NCI-H510A treated with DMSO at 0.1 percent for 48 hours (cell line): Measurements from ENCODE around the gene SASS6.

ENCODE experiments used
- DNase-seq: peaks from one replicate; lab custom pipeline; 2025; lab: John Stamatoyannopoulos, UW

The SASS6 gene

GRCh38 chr1:100132566-100133477 is at the start of gene SASS6, which contains the start of gene TRMT13:
Gene SASS6, minus strand, starts transcription at chr1:100132930. Its CDS starts 116 bp downstream, at chr1:100132814.
Gene TRMT13, plus strand, starts transcription at chr1:100133163. Its CDS starts 6 bp downstream, at chr1:100133169.
- peak; percentile 93 for DNase-seq

GRCh38 chr1:100178091-100178490 is 45.4 kb upstream of the SASS6 start, which contains the start of gene LRRC39:
Gene LRRC39, minus strand, starts transcription at chr1:100178256. Its CDS starts 9,740 bp downstream, at chr1:100168516.
- no peak for DNase-seq

GRCh38 chr1:100177295-100178041 is 44.7 kb upstream of the SASS6 start:
- DNase-seq: no peak

- DNase-seq: no peak
These were observed 35.3 kb upstream of the SASS6 start for GRCh38 chr1:100168051-100168450.

GRCh38 chr1:100164702-100165101 is 32.0 kb upstream of the SASS6 start:
- no peak for DNase-seq

- no peak for DNase-seq
These were observed 31.5 kb upstream of the SASS6 start for GRCh38 chr1:100164216-100164615.

GRCh38 chr1:100162881-100163280 is 30.2 kb upstream of the SASS6 start:
- DNase-seq: no peak

- DNase-seq: no peak
These were observed 19.5 kb upstream of the SASS6 start for GRCh38 chr1:100152271-100152670.

GRCh38 chr1:100151679-100152078 is 18.9 kb upstream of the SASS6 start:
- no peak for DNase-seq

GRCh38 chr1:100147875-100148274 is 15.1 kb upstream of the SASS6 start:
- DNase-seq: no peak

GRCh38 chr1:100146958-100147357 is 14.2 kb upstream of the SASS6 start:
- no peak for DNase-seq

- no peak for DNase-seq
These were observed 12.4 kb upstream of the SASS6 start for GRCh38 chr1:100145116-100145515.

GRCh38 chr1:100142343-100142742 is 9.6 kb upstream of the SASS6 start:
- no peak for DNase-seq

- DNase-seq: no peak
These were observed 8.5 kb upstream of the SASS6 start for GRCh38 chr1:100141192-100141591.

GRCh38 chr1:100137602-100138001 is 4.9 kb upstream of the SASS6 start:
- DNase-seq: no peak

- DNase-seq: no peak
These were observed 2.1 kb upstream of the SASS6 start for GRCh38 chr1:100134872-100135271.

- no peak for DNase-seq
These were observed 1.1 kb downstream of the SASS6 start for GRCh38 chr1:100131623-100132022.

- DNase-seq: no peak
These were observed 2.1 kb downstream of the SASS6 start for GRCh38 chr1:100130552-100131077.

GRCh38 chr1:100127226-100127625 is 5.5 kb downstream of the SASS6 start:
- DNase-seq: no peak

- no peak for DNase-seq
These were observed 10.6 kb downstream of the SASS6 start for GRCh38 chr1:100122177-100122576.

GRCh38 chr1:100115524-100115923 is 17.2 kb downstream of the SASS6 start:
- DNase-seq: no peak

GRCh38 chr1:100109554-100110066 is 23.1 kb downstream of the SASS6 start:
- DNase-seq: no peak
